Left colon (tissue), 2 donors: ENCODE data around the gene ZNF329. TPM values are rescaled to one million over a fixed set of nuclear protein-coding genes. Genes with fewer than 3 reads are reported as not detected.
A peak's percentile ranks its signal among the peaks of the same experiment; 100 is the strongest.
"Not testable (repeated sequence)": the region's sequence is repeated elsewhere in the genome, so short reads cannot be mapped to it uniquely, and the experiment has no call there.

Source experiments
- ATAC-seq: fragments of 200-7000 bp; cut with Tn5 transposase; one replicate; pipeline ENCODE4 v1.9.1; 2020; ENCODE audit warnings: mild to moderate bottlenecking, moderate library complexity
- DNase-seq, 2 donors: peaks; one replicate each; pipeline ENCODE4 v3.0.0-alpha.2; 2020
- intact Hi-C, 2 donors: fragments of 100-400 bp; cut with DNase I in 1 of 2; cut with micrococcal nuclease in 1 of 2; formaldehyde crosslinking; loops; one replicate each; pipeline versions ENCODE4 v1.11.2 to v1.14.0; 2022; cut with DNase I, micrococcal nuclease
- long read RNA-seq: library from polyadenylated mRNA; unstranded; transcript quantifications from one replicate; pipeline ENCODE4 v2.0.0, GENCODE V29; 2021
- total RNA-seq, 2 donors: library from RNA; stranded (reverse); fragmentation: NEBNext Ultra II Directional; extraction: Animal tissue kit (Norgen Biotek cat#: 25700); gene quantifications; one replicate each; pipeline ENCODE4 v1.2.1, GENCODE V29; 2021
- donor health status: DM: no; HTN: no; CAD: no.
- donor health status: DM: yes; HTN: yes; CAD: no.

The ZNF329 gene
- total RNA-seq, result 1 to 10 TPM; 3.1 to 3.9 TPM
- long read RNA-seq, result 0 reads

DNA sequence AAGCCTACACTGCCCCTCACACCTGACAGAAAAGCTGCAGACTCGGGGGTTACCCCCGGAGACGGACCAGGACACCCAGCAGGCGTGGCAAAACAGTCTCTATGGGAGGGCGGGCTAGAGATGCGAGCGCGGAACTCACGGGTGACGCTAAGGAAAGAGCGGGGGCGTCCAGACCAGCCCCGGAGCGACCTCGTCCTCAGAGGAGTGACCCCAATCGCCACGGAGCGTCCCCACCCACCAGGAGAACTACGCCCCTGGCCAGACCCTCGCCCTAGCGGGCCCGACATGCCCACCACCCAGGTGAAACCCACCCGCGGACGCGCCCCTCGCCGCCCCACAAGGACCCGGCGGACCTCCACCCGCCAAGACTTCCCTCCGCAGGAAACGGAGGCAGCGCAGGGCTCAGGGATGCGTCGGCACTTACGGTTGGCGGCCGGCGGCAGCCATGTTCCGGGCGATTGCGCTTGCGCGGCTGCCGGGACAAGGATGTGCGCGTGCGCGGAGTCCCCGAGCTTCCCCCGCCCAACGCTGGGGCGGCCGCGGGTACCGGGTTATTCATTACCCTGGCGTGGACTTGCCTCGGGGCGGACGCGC, at the start of gene ZNF329:
Gene ZNF329, minus strand, starts transcription at position 462 of the 594 bp plus-strand sequence. CDS start 21,286 bp downstream, outside the sequence.
- intact Hi-C loops, result no loop called here
- ATAC-seq (peak; percentile 65), DNase-seq (peak; percentile 82 to 89)

DNA sequence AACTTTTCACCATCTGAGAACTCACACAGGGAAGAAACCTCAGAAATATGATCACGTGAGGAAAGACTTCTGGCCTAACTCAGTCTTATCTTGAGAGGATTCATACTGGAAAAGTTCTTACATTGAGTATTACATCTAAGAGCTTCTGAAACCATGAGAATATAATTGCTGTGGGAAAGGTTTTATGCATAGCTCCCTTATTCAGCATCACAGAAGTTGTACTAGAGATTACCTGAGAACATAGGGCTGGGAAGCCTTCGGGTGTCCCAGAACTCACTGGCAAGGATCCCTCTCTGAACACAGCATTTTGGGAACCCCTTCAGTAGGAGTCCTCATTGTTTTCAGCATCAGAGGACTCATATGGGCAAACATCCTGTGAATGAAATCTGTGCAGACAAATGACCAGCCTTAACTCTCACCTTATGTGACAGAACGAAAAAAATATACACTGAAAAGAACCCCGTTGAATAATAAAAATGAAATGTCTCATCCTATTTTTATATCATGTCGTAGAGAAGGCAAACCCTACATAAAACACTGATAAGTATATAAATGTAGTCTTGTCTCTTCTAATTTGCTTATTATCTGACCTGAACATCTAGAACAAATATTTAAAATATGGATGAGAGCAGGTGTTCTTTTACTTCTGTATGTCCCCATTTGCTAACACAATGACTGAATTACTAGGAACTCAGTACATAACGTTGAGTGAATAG, 46.5 kb upstream of the ZNF329 start:
- ATAC-seq (no peak), DNase-seq (no peak)
- intact Hi-C loops, result no loop called here

DNA sequence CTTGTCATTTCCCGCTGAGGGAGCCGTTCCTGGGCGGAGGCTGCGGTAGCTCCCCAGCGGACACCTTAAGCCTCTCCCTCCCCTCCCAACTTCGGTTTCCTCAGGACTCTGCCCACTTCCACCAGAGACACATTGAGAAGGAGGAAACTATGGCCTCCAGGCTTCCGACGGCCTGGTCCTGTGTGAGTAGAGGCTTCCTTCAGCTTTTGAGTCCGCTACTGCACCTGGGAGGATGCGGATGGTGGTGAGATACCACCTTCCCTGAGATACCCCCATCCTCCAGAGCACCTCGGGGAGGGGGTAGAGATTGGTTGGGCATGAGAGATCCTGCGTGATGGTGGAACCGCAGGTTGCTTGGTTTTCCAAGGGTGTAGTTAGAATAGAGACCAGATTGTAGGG, 33.2 kb upstream of the ZNF329 start:
- intact Hi-C loops, result no loop called here
- ATAC-seq (no peak), DNase-seq (no peak)

DNA sequence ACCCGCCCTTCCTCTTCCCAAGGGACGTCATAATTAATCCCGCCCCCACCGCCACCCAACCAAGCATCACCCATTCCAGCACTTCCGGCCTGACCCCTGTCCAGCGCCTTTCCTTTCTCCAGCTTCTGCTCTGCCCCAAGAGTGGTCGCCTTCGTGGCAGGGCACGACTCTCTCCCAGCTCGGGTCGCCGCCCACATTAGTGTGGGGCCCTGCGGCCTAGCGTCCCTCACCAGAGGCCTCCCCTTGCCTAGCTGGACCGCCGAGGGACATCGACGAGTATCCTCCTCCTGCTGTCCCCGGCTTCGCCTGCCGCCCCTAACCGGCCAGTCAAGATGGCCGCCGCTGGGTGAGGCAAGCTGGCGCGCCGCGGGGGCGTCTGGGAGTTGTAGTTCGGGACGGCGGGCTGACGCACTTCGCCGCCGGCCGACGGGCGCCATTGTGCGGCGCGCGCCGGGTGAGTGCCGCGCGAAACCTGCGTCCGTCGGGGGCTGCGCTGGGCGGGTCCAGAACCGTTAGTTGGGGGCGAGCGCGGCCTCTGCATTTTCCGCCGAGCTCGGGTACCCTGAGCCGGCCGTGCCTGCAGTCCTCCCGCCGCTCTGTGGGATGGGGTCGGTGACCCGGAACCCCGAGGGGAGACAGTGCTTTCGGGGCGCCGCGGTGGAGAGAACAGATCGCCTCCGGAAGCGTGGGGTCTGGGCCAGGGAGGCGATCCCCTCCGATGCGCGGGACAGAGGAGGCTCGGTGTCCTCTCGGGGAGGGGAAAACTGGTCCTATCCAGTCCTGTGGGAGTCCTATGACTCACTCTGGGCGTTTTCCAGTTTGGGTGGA, 32.6 kb upstream of the ZNF329 start, which contains the start of gene ZNF274:
Gene ZNF274, plus strand, starts transcription at position 73 of the 828 bp plus-strand sequence. CDS start 905 bp downstream, outside the sequence.
- ATAC-seq, result peak; percentile 93
- peak; percentile 95 for DNase-seq
- intact Hi-C loops, result no loop called here

DNA sequence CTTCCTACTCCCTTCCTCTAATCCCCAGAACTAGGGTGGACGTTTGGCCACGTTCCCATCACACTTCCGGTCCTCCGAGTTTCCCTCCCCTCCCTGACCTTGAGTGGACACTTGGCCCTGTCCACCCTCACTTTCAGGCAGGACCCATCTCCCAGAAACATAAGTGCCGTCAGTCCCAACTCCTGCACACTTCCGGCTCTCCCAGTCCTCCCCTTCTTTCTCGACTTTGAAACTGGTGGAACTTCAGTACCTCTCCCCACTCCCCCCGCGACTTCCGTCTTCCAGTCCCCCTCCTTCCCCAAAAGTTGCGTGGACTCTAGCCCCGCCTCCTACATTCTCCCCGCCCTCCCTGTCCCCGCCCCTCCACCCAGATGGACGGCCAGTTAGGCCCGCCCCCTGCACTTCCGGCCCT, 32.0 kb upstream of the ZNF329 start:
- no peak for ATAC-seq
- no peak for DNase-seq
- intact Hi-C loops, result no loop called here

DNA sequence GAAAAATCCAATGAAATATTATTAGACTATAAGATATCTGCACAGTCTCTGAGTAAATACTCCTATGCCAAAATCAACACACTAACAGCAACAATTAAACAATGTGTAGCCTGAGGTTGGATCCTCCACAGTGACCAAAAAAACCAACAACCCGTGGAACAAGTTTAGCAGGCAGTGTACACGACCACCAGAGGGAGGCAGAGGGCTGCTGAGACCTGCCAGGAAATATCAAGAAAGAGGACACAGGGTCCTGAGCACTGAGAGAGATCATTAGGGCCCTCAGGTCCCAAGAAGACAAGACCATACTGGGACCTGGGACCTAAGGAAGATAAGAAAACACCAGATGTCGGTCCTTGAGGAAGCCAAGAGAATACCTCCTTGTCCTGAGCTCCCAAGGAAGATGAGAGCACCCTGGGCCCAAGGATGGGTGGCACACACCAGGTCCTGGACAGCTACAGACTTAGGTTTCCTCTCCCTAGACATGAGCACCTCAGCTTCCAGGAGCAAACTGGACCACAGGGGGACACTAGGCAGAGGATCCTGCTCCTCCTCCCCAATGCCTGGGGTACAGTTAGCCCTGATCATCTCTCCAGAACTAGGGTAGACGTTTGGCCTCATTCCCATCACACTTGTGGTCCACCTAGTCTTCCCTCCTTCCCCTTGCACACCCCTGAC, 31.4 kb upstream of the ZNF329 start:
- intact Hi-C loops, result no loop called here
- DNase-seq (peak in 1 of 2 donors; percentile 50), ATAC-seq (no peak)

DNA sequence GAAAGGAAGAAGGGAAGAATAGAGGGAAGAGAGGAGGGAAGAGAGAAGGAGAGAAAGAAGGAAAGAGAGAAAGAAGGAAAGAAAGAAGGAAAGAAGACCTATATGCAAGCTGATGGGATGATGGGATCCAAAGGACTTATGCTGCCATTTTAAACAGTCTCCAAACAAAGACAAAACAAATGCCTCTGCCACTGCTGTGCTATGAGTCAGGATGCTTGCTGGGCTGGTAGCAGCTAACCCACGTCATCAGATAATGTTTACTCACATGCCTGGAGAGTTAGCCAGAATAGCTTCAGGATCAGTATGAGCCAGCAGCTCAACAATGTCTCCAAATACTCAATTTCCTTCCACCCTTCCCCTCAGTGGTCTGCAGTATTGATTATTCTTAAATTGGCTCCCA, 20.3 kb upstream of the ZNF329 start:
- DNase-seq, result no peak
- no peak for ATAC-seq
- intact Hi-C loops, result no loop called here

DNA sequence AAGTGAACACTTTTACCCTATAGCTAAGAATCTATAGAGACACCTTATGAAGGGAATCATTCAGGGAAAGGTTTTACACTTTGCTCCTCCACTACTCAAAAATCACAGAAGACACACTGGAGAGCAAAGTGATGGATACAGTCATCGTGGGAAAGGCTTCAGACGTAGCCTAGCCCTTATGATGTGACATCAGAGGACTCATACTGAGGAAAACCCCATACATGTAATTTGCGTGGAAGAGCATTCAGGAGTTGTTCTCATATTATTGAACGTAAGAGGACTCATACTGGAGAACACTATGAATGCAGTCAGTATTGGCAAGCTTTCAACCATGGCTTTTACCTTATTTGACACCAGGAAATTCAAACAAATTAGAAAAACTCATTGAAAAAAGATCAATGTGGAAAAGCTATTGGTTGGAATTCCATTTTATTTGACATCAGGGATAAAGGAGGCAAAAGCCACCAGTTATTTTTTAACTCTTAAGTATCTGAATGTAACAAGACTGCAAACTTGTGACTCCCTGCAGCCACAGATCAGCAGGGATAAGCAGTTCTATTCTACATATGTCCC, 16.2 kb upstream of the ZNF329 start:
- DNase-seq (no peak), ATAC-seq (no peak)
- intact Hi-C loops, result no loop called here

DNA sequence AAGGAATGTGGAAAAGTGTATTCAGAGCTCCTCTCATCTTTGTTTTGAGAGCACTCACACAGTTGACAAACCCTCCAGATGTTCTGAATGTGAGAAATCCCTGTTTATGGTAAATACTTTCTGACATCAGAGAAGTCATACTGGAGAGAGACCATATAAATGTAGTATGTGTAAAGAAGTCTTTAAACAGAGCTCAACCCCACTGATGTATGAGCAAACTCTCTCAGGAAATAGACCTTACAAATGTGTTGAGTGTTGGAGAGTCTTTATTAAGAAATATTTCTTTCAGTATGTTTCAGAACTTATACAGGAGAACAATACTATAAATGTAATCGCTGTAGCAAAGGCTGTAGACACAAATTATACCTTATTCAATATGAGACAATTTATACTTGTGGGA, 15.7 kb upstream of the ZNF329 start:
- ATAC-seq (no peak), DNase-seq (no peak)
- intact Hi-C loops, result no loop called here

DNA sequence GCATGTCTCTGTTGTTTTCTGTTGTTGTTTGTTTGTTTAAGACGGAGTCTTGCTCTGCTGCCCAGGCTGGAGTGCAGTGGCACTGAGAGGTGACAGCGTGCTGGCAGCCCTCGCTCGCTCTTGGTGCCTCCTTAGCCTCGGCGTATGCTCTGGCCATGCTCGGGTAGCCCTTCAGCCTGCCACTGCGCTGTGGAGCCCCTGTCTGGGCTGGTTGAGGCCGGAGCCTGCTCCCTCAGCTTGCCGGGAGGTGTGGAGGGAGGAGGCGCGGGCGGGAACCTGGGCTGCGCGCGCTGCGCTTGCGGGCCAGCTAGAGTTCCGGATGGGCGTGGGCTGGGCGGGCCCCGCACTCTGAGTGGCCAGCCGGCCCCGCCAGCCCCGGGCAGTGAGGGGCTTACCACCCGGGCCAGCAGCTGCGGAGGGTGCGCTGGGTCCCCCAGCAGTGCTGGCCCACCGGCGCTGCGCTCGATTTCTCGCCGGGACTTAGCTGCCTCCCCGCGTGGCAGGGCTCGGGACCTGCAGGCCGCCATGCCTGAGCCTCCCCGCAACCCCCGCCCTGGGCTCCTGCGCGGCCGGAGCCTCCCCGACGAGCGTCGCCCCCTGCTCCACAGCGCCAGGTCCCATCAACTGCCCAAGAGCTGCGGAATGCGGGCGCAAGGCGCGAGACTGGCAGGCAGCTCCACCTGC, 6.6 kb upstream of the ZNF329 start:
- intact Hi-C loops, result loop anchor here in 1 of 2 donors (5.0 kb wide), 2 partner anchors 135 to 420 kb away; no protein-coding TSS in a partner anchor
- DNase-seq (no peak), ATAC-seq (no peak)

DNA sequence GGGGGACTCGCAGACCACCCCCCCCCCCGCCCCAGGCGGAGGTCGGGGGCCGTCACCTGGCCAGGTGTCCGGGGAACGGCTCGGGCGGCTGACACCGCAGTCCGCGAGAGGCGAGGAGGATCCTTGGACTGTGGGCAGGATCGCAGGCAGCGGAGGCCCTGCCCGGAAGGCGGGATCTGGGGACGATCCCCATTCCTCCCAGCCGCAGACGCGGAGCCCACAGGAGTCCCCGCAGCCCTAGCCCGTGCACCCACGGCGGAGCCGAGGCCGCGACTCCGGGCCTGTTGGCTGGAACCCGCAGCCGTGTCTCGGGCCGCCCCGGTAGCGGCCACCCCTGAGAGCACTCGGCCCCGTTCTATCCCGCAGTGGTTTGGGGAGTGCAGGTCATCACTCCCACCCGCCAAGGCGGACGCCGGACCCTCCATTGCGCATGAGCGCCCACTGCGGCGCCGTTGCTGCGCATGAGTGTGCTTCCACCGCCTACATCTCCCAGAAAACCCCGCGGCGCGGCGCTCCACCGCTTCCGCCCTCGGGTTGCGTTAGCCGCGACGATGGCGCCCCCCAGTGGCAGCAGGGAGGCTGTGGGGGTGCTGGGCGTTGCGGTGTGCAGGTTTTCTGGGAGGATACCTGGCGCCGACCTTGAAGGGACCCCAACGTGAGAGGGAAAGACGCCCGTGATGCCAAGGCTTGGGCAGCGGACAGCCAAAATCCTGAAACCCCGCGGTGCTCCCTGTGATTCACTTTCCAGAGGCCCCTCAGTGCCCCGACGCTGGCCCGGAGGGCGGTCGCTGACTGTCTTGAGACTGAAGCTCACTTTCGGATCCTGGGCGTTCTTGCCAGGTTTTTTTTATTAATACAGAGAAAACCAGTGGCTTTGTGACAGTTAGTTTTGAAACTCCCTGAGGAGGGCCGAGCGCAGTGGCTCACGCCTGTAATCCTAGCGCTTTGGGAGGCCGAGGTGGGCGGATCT, 4.4 kb upstream of the ZNF329 start:
- intact Hi-C loops, result loop anchor here in 1 of 2 donors (5.0 kb wide), 2 partner anchors 133 to 418 kb away; no protein-coding TSS in a partner anchor
- DNase-seq (peak; percentile 92 to 99), ATAC-seq (peak; percentile 95)

DNA sequence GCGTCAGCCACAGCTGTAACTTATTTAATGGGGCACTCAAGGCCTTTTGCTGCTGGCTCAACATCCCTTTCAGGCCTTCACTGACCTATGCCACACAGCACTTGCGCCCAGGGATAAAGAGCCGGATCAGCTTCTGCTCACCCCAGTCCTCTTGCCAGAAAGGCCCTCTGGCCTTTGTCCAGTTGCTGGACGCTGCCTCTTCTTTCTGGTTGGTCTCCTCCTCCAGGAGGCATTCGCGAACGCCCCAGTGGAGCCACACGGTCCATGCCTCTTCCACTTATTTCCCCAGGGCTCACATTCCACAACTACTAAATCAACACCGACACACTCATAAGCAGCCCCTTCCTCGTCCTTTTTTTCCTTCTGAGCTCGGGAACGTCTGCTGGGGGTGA, 3.7 kb upstream of the ZNF329 start:
- ATAC-seq (peak; percentile 19), DNase-seq (peak; percentile 32 to 43)
- intact Hi-C loops, result no loop called here

DNA sequence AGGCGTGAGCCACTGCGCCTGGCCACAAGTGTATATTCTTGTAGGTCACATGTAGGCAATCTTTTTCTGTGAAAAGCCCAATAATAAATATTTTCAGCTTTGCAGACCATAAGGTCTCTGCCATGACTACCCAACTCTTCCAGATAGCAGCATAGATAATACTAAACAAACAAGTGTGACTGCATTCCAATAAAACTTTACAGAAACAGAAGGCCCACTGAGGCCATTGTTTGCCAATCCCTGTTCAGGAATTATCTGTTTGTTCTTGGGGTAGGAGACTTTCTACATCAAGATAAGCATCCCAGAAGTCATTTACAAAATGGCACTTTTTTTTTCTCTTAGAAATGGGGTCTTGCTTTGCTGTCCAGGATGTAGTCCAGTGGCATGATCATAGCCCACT, 2.8 kb upstream of the ZNF329 start:
- DNase-seq, result no peak
- ATAC-seq, result no peak
- intact Hi-C loops, result no loop called here

DNA sequence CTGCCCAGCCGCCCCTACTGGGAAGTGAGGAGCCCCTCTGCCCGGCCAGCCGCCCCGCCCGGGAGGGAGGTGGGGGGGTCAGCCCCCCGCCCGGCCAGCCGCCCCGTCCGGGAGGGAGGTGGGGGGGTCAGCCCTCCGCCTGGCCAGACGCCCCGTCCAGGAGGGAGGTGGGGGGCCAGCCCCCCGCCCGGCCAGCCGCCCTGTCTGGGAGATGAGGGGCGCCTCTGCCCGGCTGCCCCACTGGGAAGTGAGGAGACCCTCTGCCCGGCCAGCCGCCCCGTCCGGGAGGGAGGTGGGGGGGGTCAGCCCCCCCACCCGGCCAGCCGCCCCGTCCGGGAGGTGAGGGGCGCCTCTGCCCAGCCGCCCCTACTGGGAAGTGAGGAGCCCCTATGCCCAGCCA, 3.1 kb downstream of the ZNF329 start:
- DNase-seq, intact Hi-C loops, ATAC-seq: not testable (repeated sequence)

DNA sequence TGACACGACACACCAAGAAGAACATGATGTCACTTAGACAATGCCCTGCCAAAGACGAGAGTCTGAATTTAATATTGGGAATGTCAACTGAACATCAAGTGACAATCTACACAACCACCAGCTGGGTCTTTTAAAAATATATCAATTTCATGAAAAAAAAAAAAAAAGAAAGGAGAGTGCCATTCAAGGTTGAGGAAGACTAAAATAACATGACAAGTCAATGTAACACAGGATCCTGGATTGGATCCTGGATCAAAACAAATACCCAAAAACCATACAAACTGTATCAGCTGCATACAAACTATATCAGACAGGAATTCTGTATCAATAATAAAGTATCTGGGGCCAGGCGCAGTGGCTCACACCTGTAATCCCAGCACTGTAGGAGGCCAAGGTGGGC, 4.7 kb downstream of the ZNF329 start:
- intact Hi-C loops, result no loop called here
- no peak for ATAC-seq

DNA sequence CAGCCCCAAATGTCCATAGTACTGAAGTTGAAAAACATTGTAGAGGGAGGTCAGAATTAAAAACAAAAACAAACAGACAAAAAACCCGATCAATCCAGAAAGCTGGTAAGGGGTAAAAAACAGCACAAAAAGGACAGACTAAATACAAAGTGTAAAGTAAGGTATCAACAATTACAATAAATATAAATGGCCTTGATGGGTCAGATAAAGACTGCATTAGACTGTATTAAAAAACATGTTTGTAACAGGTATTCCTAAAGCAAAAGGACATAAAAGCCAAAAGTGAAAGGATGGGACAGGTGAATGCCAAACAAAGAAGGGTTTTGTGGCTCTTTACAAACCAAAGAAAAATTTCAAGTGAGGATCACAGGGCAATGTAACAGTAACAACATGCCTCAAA, 16.3 kb downstream of the ZNF329 start:
- DNase-seq (no peak), ATAC-seq (no peak)
- intact Hi-C loops, result no loop called here

More for the DNA sequence above, 4.7 kb downstream of the ZNF329 start:
- DNase-seq, result no peak

DNA sequence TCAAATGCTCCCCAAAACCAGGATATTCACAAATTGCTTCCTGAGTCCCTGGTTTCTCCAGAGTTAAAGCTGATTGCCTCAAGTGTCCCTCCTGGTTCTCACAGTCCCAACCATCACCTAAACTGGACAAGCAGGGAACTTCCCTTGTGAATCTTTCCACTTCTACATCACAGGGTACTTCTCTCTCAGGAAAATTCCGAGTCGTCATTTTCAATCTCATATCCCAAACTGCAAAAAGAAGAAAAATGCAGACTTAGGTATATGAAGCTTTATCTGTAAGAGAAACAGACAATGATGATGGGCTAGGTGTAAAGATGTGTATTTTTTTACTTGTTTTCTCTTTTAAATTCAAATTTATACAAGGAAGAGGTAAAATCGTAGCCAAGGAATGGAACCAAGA, 21.3 kb downstream of the ZNF329 start:
- ATAC-seq, result no peak

More for the DNA sequence above, 21.3 kb downstream of the ZNF329 start:
- DNase-seq, result no peak
- intact Hi-C loops, result no loop called here
